ENCODE data around the gene PTCD2.

Gene PTCD2

GRCh38 chr5:72302171-72302570 lies 18.0 kb upstream of the PTCD2 start:
- in situ Hi-C loops (cut with HindIII; ENCODE audit: low sequenced_read_pairs) = no loop called here
- TF ChIP-seq, protein P1, sequence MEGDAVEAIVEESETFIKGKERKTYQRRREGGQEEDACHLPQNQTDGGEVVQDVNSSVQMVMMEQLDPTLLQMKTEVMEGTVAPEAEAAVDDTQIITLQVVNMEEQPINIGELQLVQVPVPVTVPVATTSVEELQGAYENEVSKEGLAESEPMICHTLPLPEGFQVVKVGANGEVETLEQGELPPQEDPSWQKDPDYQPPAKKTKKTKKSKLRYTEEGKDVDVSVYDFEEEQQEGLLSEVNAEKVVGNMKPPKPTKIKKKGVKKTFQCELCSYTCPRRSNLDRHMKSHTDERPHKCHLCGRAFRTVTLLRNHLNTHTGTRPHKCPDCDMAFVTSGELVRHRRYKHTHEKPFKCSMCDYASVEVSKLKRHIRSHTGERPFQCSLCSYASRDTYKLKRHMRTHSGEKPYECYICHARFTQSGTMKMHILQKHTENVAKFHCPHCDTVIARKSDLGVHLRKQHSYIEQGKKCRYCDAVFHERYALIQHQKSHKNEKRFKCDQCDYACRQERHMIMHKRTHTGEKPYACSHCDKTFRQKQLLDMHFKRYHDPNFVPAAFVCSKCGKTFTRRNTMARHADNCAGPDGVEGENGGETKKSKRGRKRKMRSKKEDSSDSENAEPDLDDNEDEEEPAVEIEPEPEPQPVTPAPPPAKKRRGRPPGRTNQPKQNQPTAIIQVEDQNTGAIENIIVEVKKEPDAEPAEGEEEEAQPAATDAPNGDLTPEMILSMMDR (IDR thresholded peaks at IDR 0.05; ENCODE audit: low read depth, low read length) = no peak
- DNase-seq (ENCODE audit: low read depth, low spot score) = no peak
- H3K4me3 ChIP-seq (ENCODE audit: low read depth, low read length) = no peak overlapping the region

GRCh38 chr5:72305194-72306142 lies 14.7 kb upstream of the PTCD2 start:
- DNase-seq (ENCODE audit: low read depth, low spot score) = no peak
- in situ Hi-C loops (cut with HindIII; ENCODE audit: low sequenced_read_pairs) = no loop called here
- no peak overlapping the region for H3K4me3 ChIP-seq (ENCODE audit: low read depth, low read length)
- TF ChIP-seq, protein P1 (IDR thresholded peaks at IDR 0.05; ENCODE audit: low read depth, low read length) = no peak

GRCh38 chr5:72307573-72307967 lies 12.6 kb upstream of the PTCD2 start:
- H3K4me3 ChIP-seq (ENCODE audit: low read depth, low read length) = peak overlapping the region; percentile 75
- DNase-seq (ENCODE audit: low read depth, low spot score) = no peak
- TF ChIP-seq, protein P1 (IDR thresholded peaks at IDR 0.05; ENCODE audit: low read depth, low read length) = no peak
- in situ Hi-C loops (cut with HindIII; ENCODE audit: low sequenced_read_pairs) = no loop called here

GRCh38 chr5:72307968-72308852 lies 12.0 kb upstream of the PTCD2 start:
- DNase-seq (ENCODE audit: low read depth, low spot score) = peak; percentile 98
- TF ChIP-seq, protein P1 (IDR thresholded peaks at IDR 0.05; ENCODE audit: low read depth, low read length) = peak; percentile 83
- H3K4me3 ChIP-seq (ENCODE audit: low read depth, low read length) = peak overlapping the region; percentile 75
- in situ Hi-C loops (cut with HindIII; ENCODE audit: low sequenced_read_pairs) = no loop called here

DNA sequence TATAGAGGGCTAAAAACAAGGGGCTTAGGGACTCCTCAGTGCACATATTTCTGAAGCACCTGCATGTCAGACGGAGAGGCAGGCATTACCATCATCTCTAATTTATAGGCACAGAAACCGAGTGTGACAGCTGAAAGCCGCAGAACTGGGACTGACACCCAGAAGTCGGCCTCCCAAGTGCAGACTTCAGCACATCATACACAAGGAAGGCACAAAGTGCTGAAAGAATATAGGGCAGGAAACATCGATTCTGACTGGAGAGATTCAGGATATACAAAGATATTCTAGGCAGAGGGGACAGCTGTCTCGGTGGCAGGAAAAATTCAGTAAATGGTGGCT lies 11.4 kb upstream of the PTCD2 start:
- TF ChIP-seq, protein P1 (IDR thresholded peaks at IDR 0.05; ENCODE audit: low read depth, low read length) = no peak
- DNase-seq (ENCODE audit: low read depth, low spot score) = no peak
- in situ Hi-C loops (cut with HindIII; ENCODE audit: low sequenced_read_pairs) = no loop called here
- H3K4me3 ChIP-seq (ENCODE audit: low read depth, low read length) = no peak overlapping the region

GRCh38 chr5:72313141-72313540 lies 7.0 kb upstream of the PTCD2 start:
- TF ChIP-seq, protein P1 (IDR thresholded peaks at IDR 0.05; ENCODE audit: low read depth, low read length) = no peak
- H3K4me3 ChIP-seq (ENCODE audit: low read depth, low read length) = no peak overlapping the region
- DNase-seq (ENCODE audit: low read depth, low spot score) = no peak
- in situ Hi-C loops (cut with HindIII; ENCODE audit: low sequenced_read_pairs) = no loop called here
